ENCODE measurements around the gene SAFB.

The SAFB gene

DNA sequence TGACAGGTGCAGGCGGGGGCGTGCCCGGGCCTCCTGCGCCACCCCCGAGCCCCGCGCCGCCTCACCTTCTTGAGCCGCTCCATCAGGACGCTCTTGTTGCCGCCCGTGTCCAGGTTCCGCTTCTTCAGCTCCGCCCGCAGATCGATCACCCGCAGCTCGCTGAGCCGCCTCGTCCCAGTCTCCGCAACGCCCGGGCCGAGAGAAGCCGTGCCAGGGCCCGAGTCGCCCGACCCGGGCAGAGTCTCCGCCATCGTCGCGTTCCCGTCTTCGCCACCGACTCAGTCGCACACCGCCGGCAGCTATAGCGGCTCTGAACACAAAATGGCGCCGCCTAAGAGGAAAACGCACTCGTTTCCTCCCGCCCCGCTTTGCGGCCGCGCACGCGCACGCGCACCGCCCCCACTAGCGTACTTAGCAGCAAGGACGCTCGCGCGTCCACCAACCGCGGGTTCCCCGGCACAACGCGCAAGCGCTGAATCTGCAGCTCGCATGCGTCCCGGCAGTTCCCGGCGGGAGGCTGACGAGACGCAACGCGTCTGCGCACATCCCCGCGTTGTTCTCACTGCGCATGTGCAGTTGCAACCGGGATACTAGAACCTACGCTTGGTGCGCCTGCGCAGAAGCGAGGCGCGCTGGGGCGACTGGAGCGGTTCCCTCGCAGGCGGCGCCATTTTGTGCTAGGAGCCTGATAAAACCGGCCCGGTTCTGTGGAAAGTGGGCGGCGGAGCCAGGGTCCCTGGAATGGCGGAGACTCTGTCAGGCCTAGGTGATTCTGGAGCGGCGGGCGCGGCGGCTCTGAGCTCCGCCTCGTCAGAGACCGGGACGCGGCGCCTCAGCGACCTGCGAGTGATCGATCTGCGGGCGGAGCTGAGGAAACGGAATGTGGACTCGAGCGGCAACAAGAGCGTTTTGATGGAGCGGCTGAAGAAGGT is at the start of gene SAFB, which contains the start of gene SAFB2:
SAFB (plus strand) TSS at position 619 of the 932 bp plus-strand sequence; CDS start at position 742, 123 bp downstream.
SAFB2 (minus strand) TSS at position 312 of the 932 bp plus-strand sequence; CDS start at position 251, 61 bp downstream.
- peak; percentile 99 for DNase-seq

DNA sequence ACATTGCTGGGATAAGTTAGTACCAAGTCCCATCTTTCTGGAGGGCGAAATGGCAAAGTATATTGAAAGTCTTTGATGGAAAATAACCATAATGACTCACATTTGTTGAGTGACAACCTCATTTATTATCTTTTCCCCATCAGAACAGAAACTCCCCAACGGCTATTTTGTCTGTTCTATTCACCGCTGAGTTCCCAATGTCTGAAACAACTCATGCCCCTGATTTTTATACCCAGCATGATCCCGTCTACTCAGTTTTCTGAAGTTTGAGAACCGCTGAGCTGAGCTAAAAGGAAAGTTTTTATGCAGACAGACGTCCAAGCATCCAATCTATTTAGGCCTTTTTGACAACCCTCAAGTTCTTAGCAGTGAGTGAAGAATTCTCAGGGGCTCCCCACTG is 47.3 kb upstream of the SAFB start:
- DNase-seq: no peak

DNA sequence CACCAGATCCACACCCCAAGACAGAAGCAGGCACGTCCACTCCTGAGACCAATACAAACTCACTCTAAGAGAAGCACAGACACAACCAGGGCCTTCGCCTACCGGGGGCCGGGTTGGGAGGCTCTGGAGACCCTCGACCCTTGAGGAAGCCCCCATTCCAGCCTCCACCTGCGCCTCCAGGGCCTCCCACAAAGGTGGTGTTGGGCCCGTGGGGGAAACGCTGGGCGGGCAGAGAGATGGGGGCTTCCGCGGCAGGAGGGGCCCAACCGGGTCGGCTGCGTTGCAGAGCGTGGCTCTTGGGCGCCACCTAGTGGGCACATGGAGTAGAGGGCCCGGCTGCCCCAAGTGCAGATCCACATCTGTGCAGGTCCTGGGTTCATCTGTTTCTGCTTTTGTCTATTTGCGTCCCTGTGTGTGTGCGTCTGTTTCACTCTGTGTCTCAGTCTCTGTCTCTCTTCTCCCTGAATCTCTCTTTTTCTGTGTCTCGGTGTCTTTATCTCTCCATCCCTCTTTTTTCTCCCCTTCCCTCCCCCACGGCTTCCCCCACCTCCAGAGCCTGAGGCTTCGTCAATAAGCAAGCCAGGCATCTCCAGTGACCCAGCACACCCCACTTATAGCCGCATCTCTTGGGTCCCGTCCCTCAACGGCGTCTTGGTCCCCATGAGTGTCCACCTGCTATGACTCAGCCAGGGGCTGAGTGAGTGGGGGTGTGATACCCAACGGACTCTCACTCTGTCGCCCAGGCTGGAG is 44.6 kb upstream of the SAFB start:
- peak; percentile 22 for DNase-seq

DNA sequence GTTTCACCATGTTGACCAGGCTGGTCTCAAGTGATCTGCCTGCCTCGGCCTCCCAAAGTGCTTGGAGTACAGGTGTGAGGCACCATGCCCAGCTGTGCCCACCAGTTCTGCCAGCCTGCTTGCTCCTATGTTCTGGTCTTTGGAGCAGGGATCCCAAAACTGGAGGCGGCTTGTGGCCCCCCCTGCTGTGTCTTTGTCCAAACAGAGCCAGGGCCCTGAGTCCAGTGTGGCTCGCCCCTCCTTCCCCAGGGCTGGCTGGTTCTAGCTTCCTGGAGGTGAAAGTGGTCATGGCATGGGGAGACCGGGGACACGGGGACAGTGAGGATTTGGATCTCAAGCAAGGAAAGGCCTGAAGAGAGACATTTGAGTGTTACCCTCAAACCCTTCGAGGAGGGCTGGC is 43.6 kb upstream of the SAFB start:
- DNase-seq: no peak

DNA sequence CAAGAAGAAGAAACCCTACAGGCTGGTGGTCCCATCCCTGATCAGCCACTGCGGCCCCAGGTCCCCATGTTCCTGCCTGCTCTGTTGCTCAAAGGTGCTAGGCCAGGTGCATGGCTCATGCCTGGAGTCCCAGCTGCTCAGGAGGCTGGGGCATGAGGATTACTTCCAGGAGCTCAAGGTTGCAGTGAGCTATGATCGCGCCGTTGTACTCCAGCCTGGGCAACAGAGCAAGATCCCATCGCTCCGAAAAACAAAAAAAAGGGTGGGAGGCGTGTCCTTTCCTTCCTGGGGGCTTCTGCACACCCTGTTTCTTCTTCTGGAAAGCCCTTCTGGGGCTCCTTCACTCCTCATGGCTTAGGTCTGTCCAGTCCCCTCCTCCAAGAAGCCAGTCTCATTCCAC is 43.2 kb upstream of the SAFB start:
- DNase-seq: no peak

DNA sequence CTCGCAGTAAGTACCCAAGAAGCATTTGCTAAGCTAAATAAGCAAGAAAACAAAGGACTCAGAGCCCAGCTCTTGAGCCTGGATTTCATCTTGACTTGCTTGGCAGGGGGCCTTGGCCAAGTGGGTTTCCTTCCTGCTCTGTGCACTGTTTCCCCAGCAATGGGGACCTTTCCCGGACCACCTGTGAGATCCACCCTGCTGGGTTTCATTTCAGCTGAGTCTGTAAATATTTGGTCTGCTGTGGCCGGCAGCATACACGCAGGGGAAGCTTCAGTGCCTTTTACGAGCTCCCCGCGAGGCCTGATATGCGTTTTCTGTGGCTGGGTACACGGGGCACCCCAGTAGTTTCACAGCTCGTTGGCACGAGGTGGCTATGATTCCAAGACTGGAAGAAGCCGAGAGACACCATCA is 42.7 kb upstream of the SAFB start:
- DNase-seq: no peak

DNA sequence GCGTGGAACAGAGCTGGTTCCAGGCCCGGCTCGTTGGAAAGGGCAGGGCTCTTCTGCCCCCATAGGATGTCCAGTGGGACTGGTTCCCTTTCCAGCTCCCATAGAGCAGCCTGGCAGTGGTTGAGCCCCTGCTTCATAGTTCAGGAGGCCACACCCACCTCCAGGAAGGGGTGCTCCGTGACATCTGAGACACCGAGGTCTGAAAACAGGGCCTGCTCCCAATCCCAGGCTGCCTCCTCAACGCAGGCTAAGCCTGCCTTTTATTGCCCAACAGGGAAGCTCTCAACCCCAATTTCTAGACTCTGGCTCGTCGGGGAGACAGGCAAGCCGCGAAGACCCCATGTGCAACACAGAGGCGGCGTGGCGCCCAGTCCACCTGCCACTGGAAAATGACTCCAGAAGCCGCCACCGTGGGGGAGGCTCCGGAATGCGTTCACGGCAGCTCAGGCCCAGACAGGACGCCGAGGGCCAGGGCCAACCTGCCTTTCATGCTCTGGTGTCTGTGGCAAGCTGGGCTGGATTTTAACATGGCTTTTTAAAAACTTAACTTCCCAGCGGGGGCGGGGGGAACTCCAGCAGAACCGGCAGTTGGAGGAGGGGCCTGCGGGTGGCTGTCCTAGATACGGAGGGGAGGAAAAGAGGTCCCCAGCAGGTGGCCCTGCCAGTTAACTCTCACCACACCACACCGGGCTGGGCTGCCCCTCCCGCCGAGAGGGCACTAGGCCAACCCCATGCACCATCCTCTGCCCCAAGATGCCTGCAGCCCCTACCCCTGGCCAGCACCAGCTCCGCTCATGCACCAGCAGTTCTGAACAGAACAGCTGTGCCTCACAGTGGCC is 37.2 kb upstream of the SAFB start:
- DNase-seq: no peak

DNA sequence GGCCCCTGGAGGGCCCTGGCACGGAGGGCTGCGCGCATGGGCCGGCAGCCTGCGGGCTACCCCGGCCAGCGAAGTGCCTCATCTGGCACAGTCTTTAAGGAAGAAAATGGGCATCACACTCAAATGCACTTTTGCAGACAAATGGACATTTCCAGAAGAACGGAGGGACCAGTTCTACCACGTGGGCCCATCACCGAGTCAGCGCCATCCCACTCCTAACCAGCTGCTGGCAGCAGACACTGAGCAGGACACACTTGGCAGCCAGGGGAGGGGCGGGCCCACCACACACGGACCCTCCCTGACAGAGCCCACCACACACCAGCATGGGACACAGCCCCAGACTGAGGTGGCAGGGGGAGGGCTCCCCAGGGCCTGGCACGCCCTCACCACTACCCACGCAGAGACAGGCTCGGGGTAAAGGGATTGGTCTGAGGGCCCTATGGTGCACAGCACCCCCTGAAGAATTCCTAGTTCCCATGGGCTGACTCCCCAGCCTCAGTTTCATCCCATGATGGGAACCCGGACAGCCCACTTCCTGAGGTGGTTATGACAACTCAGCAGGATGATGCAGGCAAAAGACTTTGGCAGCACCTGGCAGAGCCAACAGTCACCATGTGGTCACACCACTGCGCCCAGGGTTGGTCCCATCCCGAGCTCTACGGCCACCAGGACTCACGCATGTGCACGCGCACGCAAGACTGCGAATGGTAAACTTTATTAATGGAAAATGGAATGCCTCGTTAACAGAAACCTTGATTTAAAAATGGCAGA is 36.4 kb upstream of the SAFB start:
- no peak for DNase-seq

DNA sequence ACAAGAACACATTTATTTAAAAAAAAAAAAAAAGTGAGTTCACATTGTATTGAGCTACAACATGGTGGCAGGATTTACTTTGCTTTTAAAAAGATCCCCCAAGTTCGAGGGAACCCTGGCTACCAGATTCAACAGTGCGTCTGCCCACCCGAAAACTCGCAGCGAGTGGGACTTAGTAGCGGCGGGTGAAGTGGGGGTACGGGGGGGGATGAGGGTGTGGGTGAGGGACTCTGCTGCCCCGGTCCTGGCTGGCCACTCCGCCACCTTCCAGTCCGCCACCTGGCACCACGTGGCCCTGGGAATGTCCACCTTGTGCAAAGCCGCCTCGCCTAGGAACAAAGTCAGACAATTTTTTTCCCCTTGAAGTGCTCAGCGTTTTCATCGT is 35.8 kb upstream of the SAFB start:
- DNase-seq: no peak

DNA sequence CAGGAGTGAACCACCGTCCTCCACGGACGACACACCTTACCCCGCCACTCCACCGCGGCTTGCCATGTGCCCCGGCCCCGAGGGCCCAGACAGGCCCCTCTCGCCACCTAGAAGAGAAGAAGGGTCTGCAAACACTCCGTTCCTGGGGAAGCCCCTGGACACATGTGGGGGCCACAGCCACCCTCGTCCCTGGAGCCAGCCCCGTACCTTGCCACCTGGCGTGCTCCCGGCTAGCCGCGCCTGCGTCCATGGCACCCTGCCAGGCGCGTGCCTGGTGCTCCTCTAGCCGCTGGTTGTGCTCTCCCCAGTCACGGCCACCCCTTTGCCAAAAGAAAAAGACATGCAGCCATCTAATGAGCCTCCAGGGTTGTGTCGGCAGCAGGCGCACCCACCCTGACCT is 35.2 kb upstream of the SAFB start:
- DNase-seq: no peak

DNA sequence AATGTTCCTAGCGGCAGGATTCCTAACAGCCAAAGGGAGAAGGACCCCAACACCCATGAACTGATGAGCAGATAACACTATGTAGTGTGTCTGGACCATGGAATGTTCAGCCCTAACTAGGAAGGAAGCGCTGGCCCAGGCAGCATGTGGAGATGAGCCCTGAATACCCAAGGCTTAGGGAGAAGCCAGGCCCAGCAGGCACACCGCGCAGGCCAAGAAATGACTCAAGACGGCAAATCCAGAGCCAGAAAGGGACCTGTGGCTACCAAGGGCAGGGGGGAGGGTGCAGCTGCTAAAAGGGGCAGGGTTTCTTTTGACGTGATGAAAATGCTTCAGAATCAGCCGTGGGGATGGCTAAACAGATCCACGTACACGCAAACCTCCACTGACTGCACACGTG is 34.4 kb upstream of the SAFB start:
- no peak for DNase-seq

DNA sequence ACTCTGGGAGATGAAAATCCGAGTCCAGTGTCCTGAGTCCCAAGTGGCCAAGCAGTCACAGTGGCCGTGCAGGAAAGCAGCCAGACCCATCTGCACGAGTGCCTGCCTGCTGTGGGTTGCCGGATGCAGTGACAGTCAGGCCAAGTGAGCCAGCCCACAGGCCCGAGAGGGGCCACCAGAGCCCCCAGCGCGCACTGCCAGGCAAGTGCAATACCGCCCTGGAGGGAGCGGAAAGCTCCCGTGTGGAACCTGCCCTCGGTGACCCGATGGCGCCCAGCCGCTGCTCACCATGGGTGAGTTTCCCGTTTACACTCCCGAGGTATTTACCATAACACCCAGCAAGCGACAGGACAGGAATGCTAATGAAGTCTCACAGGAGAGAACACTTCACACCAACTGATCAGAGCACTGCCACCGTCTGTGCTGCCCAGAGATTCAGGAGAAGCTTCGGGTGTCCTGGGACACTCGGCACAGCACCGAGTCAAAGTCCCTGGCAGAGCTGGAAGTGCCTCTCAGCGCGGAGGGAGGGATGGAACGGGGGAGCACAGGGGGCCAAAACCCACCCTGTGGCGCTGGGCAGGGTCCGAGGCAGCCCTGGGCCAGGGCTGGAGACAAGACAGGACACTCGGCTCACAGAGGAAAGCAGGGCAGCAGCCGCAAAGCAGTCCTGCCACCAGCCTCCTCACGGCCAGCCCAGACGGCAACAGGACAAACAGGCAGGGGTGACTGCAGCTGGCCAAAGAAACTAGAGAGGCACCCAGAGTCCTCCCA is 33.8 kb upstream of the SAFB start:
- no peak for DNase-seq

DNA sequence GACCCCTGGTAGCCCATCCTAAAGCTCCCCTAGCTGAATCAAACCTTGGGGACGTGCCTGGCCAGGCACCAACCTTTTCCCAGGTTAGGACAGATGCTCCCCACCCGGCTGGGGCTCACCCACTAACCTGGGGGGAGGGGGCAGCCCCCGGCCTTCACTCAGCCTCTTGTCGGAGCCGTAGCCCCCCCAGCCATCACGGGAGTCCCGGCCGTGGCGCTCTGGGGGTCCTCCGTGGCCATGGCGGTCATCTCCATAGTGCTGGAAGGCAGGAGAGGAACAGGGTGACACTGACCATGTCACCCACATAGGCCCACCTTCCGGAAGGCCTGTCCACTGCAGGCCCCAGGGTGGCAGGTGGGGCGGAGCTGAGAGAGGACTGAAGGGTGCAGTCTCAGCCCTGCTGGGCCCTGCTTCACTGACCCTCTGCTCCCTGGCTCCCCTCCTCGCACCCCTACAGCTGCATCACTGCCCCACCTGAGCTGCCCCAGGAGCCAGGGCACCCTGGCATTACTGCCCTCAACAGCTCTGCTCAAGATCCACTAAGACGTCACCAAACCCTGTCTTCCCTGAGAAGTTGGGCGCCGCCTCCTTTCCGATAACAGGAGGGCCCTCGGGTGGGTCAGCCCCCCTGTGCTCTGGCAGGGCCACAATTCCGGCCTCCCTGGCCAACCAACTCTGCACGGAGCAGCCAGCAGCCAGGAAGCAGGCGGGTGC is 32.6 kb upstream of the SAFB start:
- no peak for DNase-seq

DNA sequence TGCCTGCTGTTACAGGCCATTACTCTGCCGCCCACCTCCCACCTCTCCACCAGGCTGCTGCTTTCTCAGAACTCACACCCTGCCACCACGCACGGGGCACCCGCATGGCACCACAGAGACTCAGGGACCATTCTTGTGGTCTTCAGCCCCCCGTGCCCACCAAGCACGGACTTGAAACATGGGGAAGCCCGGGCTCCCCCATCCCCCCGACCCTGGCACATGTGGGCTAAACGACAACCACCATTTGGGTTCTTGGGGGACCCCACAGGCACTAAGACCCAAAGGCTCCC is 32.1 kb upstream of the SAFB start:
- DNase-seq: no peak

DNA sequence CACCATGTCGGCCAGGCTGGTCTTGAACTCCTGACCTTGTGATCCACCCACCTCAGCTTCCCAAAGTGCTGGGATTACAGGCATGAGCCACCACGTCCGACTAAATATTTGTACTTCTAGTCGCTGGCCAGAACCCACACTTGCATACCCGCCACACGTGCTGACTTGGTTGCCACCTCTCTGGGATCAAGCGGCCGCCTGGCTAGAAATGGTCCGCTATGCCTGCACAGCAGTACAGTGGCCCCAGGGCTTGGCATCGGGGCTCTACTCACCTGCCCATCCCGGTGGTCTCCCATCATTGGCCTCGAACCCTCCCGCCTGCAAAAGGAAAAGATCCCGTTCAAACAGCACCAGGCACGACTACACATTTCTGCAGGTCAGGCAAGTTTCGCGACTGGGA is 31.4 kb upstream of the SAFB start:
- DNase-seq: no peak

DNA sequence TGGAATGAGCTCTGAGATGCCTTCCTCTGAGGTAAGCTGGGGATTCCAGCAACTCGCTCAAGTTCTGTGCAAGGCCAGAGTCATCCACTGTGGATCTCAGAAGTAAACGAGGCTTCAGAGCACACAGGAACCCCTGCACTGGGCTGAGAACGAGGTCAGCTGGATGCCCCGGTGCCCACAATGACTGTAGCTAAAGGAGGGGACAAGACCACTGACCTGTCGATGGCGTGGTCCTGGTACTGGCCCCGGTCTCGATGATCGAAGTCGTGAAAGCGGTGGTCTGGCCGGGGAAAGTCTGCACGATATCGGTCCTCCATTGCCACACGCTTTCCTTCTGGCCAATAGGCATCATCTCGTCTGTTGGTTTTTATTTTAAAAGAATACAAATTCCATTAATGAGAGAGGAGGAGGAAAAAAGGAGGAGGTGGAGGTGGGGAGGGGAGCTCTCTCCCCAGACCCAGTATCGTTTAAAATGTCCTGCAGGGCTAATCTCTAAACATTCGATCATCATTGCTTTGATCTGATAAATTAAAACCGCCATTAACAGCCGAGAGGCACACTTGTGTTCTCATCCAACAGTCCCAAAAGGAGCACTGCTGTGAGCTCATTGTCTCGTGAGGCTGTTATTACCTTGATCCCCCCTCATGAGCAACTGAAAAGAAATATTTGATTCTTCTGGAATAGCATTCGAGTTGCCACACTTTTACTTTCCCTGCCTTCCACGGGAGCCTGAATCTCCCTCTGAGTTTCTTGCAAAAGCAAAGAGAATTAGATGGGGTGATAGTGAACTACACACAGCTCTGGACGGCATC is 30.1 kb upstream of the SAFB start:
- DNase-seq: no peak

DNA sequence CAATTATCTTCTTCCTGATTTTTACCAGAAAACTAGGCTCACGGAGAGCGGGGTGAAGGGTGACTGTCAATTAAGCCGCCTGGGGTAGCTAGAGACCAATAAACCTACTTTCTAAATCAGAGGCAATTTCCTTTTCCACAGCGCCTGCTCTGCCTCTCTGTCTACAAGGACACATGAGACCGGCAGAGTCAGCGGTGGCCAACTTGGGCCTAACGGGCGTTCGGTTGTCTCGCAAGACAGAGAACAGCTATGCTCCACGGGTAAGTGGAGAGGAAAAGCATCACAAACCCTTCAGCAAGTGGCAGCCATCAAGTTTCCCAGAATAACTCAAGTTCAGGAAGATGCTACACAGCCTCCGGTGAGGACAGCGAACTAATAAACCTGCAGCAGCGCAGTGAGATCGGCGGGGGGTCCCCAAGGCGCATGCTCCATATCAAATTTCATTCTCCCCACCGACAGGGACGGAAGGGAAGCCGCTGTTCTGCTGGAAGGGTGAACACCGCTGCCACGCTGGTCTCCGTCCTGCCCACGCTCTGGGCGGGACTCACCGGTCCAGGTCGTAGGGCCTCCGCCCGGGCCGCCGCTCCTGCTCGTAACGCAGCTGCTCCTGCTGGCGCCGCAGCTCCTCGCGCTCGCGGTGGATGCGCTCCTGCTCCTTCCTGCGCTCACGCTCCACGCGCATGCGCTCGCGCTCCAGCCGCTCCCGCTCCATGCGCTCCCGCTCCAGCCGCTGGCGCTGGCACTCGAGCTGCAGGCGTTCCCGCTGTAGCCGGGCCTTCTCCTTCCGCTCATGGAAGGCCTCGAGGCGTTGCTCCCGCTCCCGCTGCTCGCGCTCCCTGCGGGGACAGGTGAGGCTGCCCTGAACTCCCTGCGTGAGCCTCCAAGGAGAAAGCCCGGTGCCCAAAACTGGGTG is 29.3 kb upstream of the SAFB start:
- DNase-seq: no peak

DNA sequence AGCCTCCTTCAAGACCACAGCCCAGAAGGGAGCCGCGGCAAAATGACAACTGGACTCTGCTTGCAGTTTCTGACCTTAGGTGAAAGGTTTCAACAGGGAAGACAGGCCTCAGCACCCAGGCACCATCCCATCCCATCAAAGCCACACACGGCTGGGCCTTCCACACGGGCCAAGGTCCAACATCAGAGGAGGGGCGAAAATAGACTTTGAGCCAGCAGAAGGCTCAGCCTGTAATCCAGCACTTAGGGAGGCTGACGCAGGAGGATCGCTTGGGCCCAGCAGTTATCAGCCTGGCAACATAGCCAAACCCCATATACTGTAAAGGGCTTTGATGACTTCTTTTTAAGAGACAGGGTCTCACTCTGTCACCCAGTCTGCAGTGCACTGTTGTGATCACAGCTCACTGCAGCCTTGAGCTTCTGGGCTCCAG is 28.3 kb upstream of the SAFB start:
- no peak for DNase-seq

DNA sequence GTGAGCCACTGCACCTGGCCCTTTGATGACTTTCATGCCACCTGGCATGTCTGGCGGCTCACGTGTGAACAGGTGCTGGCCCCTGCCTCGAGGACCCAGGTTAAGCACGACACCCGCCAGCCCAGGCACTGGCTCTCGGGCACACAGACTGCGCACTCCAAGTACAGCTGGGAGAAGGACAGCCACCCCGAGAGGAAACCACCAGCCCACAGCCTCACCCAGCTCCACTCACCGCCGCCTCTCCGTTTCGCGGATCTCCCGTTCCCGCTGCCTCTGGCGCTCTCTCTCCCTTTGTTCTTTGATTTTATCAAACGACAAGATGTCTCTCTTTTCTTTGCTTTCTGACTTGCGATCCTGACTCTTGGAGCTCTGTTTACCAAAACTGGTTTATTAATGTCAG is 27.8 kb upstream of the SAFB start:
- no peak for DNase-seq

All from T1000 (cell line).